OCI-LY3 (cell line): ENCODE data around the gene ALDH3B2.

Source experiments
- CTCF ChIP-seq: fragments of 200-600, 300-600 bp; sonication (generic); IDR thresholded peaks from 2 replicates; pipeline ENCODE4 v1.5.1; 2014; ENCODE audit warnings: antibody characterized with exemption, low read length, low read depth
- EZH2phosphoT487 ChIP-seq: fragments of 200-600 bp; shearing (Covaris generic); IDR thresholded peaks from 2 replicates; pipeline ENCODE4 v1.6.1; 2018; ENCODE audit warnings: antibody characterized with exemption, mixed run types, low read depth

DNA sequence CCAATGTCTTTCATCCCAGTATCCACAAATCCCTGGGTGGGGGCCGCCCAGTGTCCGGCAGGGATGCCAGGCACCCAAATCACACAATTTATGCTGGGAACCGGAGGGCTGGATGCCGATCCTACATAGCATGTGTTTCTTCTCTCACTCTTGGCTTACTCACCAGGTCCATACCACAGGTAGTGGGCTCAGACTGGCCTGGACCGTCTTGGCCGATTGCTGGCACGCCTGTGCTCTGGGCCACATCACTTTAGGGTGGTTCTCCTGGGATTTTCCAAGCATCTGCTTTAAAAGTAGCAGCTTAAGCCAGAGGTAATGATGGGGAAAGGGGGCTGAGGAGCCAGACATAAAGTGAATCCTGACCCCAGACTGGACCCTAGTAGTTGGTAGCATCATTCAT, 22.6 kb upstream of the ALDH3B2 start:
- TF ChIP-seq CTCF = no peak
- TF ChIP-seq EZH2phosphoT487 = no peak
